GM12873 (cell line): Measurements from ENCODE around the gene PHOX2A.

Experiments
- CTCF ChIP-seq: IDR thresholded peaks from 2 replicates; pipeline ENCODE4 v1.5.1; 2012; ENCODE audit warnings: low read depth, mild to moderate bottlenecking, moderate library complexity, low read length, control low read depth; ENCODE audit not compliant: insufficient read depth; ENCODE audit errors: missing control alignments

The PHOX2A gene

GRCh38 chr11:72233056-72233772 lies 10.8 kb downstream of the PHOX2A start:
- no peak for TF ChIP-seq CTCF

- TF ChIP-seq CTCF = no peak
Measured at GRCh38 chr11:72232260-72233055, 11.5 kb downstream of the PHOX2A start.

GRCh38 chr11:72231396-72232259 lies 12.3 kb downstream of the PHOX2A start:
- no peak for TF ChIP-seq CTCF

GRCh38 chr11:72230764-72231365 lies 13.1 kb downstream of the PHOX2A start:
- no peak for TF ChIP-seq CTCF

GRCh38 chr11:72229925-72230763 lies 13.8 kb downstream of the PHOX2A start:
- TF ChIP-seq CTCF = no peak

GRCh38 chr11:72229336-72229924 lies 14.5 kb downstream of the PHOX2A start:
- TF ChIP-seq CTCF = no peak
